OCI-LY7 (cell line): ENCODE data around the gene MIAT.

Experiments used
- CTCF ChIP-seq: fragments of 200-600 bp; sonication (generic); conservative IDR thresholded peaks from 2 replicates; pipeline ENCODE4 v1.5.1; 2014; ENCODE audit warnings: mild to moderate bottlenecking, antibody characterized with exemption, low read length, moderate library complexity, mixed read lengths
- EZH2phosphoT487 ChIP-seq: fragments of 200-600 bp; sonication (generic); IDR thresholded peaks from 2 replicates; pipeline ENCODE4 v1.6.1; 2018; ENCODE audit warnings: low read depth, borderline replicate concordance, mild to moderate bottlenecking, mixed run types, antibody characterized with exemption, low read length, moderate library complexity, mixed read lengths

- TF ChIP-seq CTCF (no peak), EZH2phosphoT487 (no peak)
Measured at GRCh38 chr22:26713823-26714449, 56.5 kb downstream of the MIAT start.
